Activated CD8-positive, alpha-beta memory T cell treated with anti-CD3 and anti-CD28 coated beads, Interleukin-2, amount 50 U/mL, for 1 hour (primary cell): ENCODE measurements around the gene APOBEC3C.
"Not testable (repeated sequence)": the region's sequence is repeated elsewhere in the genome, so short reads cannot be mapped to it uniquely, and the experiment has no call there.

Source experiments
- DNase-seq: peaks from one replicate; pipeline ENCODE4 v3.0.0-alpha.2; 2020; ENCODE audit errors: extremely low read depth

The APOBEC3C gene

DNA sequence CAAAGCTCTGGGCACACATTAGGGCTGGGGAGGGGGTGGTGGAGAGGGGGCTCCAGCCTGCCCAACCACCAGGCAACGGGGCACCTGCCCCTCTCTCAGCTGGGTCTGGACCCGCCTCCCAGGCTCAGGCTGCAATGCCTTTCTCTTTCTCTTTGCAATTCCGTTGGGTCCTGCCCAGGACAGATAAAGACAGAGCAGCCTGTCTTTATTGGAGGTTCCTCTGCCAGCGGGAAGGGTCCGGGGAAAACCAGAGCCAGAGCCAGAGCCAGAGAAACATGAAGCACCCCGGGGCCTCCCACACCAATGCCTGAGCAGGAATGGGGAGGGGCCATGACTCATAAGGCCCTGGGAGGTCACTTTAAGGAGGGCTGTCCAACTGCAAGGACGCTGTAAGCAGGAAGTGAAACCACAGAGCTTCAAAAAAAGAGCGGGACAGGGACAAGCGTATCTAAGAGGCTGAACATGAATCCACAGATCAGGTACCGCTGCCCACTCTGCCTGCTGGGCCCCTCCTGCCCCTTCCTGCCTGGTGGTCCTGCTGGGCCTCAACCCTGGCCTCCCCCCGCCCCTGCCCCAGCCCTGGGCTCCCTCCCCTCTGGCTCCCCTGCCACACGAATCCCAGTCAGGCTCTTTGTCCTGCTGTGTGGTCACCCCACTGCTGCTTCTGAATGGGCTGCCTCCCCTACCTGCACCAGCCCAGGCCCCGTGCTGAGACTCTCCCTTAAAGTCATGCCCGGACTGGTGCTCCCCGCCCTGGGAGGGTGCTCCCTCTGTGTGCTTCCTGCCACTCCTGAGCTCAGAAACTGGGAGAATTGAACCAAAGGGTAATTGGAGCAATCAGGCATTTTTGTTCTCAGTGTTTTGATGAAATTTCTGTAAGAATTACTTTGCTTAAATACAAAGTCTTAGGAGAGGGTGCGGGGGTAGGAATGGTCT, 31.8 kb upstream of the APOBEC3C start, which contains the start of gene APOBEC3B:
TSS of gene APOBEC3B (plus strand) at position 356 of the 936 bp plus-strand sequence. CDS start at position 463, 107 bp downstream.
- DNase-seq = no peak

DNA sequence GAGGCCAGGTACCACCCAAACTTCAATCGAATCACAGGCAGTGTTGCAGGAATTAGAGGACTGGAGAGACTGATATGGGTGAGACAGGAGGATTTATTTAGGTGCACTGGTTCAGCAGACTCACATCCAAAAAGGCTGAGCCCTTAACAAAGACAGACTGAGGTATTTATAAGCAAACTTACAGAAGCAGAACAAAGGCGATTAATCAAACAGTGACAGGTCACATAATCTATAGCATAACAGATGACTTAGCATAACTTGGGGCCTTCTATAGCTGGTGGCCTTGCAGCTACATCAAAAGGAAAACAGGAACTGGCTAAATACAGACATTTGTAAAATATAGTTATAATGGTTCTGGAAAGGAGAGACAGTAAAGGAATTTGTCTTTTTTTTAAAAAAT, 29.8 kb upstream of the APOBEC3C start:
- DNase-seq = no peak

- DNase-seq = peak; percentile 50
These were observed 29.0 kb upstream of the APOBEC3C start for GRCh38 chr22:38984784-38985757.

- DNase-seq = no peak
These were observed 27.4 kb upstream of the APOBEC3C start for GRCh38 chr22:38986629-38987028.

- DNase-seq = no peak
These were observed 26.7 kb upstream of the APOBEC3C start for GRCh38 chr22:38987171-38987895.

GRCh38 chr22:38989466-38989865, 24.6 kb upstream of the APOBEC3C start:
- no peak for DNase-seq

DNA sequence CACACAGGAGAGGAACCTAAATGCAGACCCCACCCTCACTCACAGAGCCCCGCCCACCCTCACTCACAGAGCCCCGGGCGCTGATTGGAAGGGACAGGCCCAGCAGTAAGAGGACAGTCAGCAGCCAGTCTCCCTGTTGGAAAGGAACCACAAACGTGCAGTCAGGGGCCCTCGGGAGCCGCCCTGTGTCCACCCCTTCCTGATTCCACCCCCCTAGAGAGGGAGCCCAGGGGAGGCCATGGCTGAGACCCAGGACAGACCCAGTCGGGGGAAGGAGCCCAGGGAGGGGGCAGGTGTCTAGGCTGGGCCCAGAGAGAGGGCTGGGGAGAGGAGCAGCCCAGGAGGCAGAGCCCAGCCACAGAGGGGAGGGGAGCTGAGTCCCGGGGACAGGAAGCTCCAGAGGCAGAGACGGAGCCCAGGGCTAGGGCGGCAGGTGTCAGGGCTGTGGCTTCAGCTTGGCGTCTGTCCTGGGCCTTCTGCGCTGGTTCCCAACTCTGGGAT, 21.1 kb upstream of the APOBEC3C start:
- DNase-seq = not testable (repeated sequence)

DNA sequence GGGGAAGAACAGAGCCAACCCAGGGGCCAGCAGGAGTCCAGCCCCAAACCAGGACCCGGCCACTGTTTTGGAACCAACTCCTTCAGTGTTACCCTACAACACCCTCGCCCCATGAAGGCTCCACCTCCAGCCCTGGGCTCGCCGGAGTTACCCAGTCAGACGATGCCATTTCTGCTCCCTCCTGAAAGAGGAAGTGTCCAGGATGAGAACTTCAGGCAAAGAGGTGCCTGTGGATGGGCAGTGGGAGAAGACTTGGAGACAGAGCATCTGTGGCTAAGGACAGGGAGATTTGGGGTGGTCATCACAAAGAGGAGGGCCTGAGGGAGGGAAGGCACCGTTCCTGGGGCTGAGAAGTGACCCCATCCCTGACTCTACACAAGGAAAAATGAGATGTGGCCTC, 18.0 kb upstream of the APOBEC3C start:
- no peak for DNase-seq

GRCh38 chr22:38997518-38997917, 16.5 kb upstream of the APOBEC3C start:
- no peak for DNase-seq

DNA sequence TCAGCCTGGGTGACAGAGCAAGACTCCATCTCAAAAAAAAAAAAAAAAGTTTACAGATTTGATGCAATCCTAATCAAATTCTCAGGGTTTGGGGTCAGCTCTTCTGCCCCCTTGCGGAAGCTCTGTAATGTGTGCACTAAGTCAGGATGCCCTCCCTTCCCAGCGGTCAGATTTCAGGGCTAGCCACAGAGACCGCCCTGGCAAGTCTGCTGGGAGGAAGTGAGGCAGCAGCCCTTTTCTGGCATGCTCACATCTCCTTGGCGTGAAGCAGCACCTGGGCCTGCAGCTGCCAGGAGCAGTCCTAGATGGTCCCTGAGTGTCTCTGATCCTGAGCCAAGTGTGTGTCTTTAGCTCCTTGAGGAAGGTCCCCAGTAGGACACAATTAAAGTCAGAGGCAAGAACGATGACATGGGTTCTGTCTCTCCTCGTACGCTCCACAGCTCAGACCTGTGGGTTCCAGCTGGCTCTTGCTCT, 10.9 kb upstream of the APOBEC3C start:
- peak; percentile 45 for DNase-seq

DNA sequence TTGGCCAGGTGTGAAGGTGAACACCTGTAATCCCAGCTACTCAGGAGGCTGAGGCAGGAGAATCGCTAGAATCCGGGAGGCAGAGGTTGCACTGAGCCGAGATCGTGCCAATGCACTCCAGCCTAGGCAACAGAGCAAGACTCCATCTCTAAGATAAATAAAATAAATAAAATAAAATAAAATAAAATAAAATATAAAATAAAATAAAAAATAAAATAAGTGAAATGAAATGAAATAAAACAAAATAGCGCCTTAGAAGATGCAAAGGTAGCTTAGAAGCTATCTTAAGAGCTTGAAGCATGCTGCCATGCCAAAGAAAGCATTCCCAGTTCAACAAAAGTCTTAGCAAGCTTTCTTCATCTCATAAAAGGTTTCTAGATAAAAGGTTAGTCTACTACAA, 6.9 kb upstream of the APOBEC3C start:
- DNase-seq = no peak

- DNase-seq = not testable (repeated sequence)
These were observed 5.7 kb upstream of the APOBEC3C start for GRCh38 chr22:39008271-39008850.

- no peak for DNase-seq
These were observed 3.1 kb upstream of the APOBEC3C start for GRCh38 chr22:39010946-39011345.

- DNase-seq = no peak
These were observed 1.2 kb upstream of the APOBEC3C start for GRCh38 chr22:39012533-39013511.

- not testable (repeated sequence) for DNase-seq
These were observed 506 bp upstream of the APOBEC3C start for GRCh38 chr22:39013561-39013941.

DNA sequence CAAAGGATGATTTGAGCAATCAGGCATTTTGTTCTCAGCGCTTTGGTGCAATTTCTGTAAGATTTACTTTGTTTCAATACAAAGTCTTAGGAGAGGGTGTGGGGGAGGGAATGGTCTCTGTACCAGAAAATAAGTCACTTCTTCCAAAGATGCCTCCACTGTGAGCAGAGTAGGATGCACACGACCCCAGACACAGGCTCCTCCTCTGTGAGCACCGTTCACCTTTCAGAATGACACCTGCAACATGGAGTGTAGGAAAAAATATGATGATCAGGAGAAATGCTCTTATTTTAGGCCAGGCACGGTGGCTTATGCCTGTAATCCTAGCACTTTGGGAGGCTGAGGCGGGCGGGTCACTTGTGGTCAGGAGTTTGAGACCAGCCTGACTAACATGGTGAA, 665 bp downstream of the APOBEC3C start:
- DNase-seq = not testable (repeated sequence)

- no peak for DNase-seq
These were observed 2.5 kb downstream of the APOBEC3C start for GRCh38 chr22:39016592-39016991.

GRCh38 chr22:39017596-39018365, 3.7 kb downstream of the APOBEC3C start:
- no peak for DNase-seq
